ENCODE results near the gene REL.
"Not testable (repeated sequence)": the region's sequence is repeated elsewhere in the genome, so short reads cannot be mapped to it uniquely, and the experiment has no call there.

Gene REL

GRCh38 chr2:60926741-60927552 is 45.6 kb downstream of the REL start:
- DNase-seq (ENCODE audit: low read depth) = no peak

- not testable (repeated sequence) for DNase-seq (ENCODE audit: low read depth)
Observed at GRCh38 chr2:60932061-60932460, 50.7 kb downstream of the REL start.

- DNase-seq (ENCODE audit: low read depth) = no peak
Observed at GRCh38 chr2:60932954-60933353, 51.6 kb downstream of the REL start.

GRCh38 chr2:60934165-60934722 is 52.9 kb downstream of the REL start:
- DNase-seq (ENCODE audit: low read depth) = no peak

GRCh38 chr2:60936757-60937156 is 55.4 kb downstream of the REL start:
- DNase-seq (ENCODE audit: low read depth) = no peak

GRCh38 chr2:60938301-60938700 is 56.9 kb downstream of the REL start:
- no peak for DNase-seq (ENCODE audit: low read depth)

GRCh38 chr2:60939622-60940021 is 58.2 kb downstream of the REL start:
- DNase-seq (ENCODE audit: low read depth) = no peak

- DNase-seq (ENCODE audit: low read depth) = no peak
Observed at GRCh38 chr2:60945341-60945740, 64.0 kb downstream of the REL start.

- no peak for DNase-seq (ENCODE audit: low read depth)
Observed at GRCh38 chr2:60947056-60947455, 65.7 kb downstream of the REL start.

GRCh38 chr2:60948161-60948560 is 66.8 kb downstream of the REL start:
- DNase-seq (ENCODE audit: low read depth) = no peak

GRCh38 chr2:60948926-60949579 is 67.7 kb downstream of the REL start:
- no peak for DNase-seq (ENCODE audit: low read depth)

GRCh38 chr2:60954139-60954538 is 72.8 kb downstream of the REL start:
- no peak for DNase-seq (ENCODE audit: low read depth)

GRCh38 chr2:60957224-60957623 is 75.8 kb downstream of the REL start:
- no peak for DNase-seq (ENCODE audit: low read depth)

GRCh38 chr2:60957643-60958042 is 76.3 kb downstream of the REL start:
- DNase-seq (ENCODE audit: low read depth) = no peak

- no peak for DNase-seq (ENCODE audit: low read depth)
Observed at GRCh38 chr2:60958361-60958760, 77.0 kb downstream of the REL start.

GRCh38 chr2:60958800-60959199 is 77.4 kb downstream of the REL start:
- DNase-seq (ENCODE audit: low read depth) = no peak

- DNase-seq (ENCODE audit: low read depth) = no peak
Observed at GRCh38 chr2:60959501-60959900, 78.1 kb downstream of the REL start.

GRCh38 chr2:60960706-60961105 is 79.3 kb downstream of the REL start:
- no peak for DNase-seq (ENCODE audit: low read depth)

- DNase-seq (ENCODE audit: low read depth) = no peak
Observed at GRCh38 chr2:60961457-60961856, 80.1 kb downstream of the REL start.

- DNase-seq (ENCODE audit: low read depth) = no peak
Observed at GRCh38 chr2:60962528-60962927, 81.2 kb downstream of the REL start.

- no peak for DNase-seq (ENCODE audit: low read depth)
Observed at GRCh38 chr2:60963190-60963589, 81.8 kb downstream of the REL start.

GRCh38 chr2:60964651-60965498 is 83.5 kb downstream of the REL start:
- DNase-seq (ENCODE audit: low read depth) = no peak

GRCh38 chr2:60965499-60965785 is 84.1 kb downstream of the REL start:
- no peak for DNase-seq (ENCODE audit: low read depth)
